Type B pancreatic cell (in vitro differentiated cells): ENCODE results near the gene POLR3A. TPM values are rescaled to one million over a fixed set of nuclear protein-coding genes. Genes with fewer than 3 reads are reported as not detected.

Experiments
- DNase-seq: peaks from one replicate; pipeline ENCODE4 v3.0.0; 2021; ENCODE audit warnings: mixed read lengths; ENCODE audit not compliant: unreplicated experiment; ENCODE audit errors: extremely low spot score
- H3K27ac Mint-ChIP-seq: 2 replicates; pipeline ENCODE4 v1.8.0; 2021; ENCODE audit warnings: mild to moderate bottlenecking, mixed read lengths
- H3K27me3 Mint-ChIP-seq: 2 replicates; pipeline ENCODE4 v1.8.0; 2021; ENCODE audit warnings: mixed read lengths
- H3K36me3 Mint-ChIP-seq: 2 replicates; pipeline ENCODE4 v1.8.0; 2021; ENCODE audit warnings: mixed read lengths
- H3K4me1 Mint-ChIP-seq: one replicate; pipeline ENCODE4 v1.8.0; 2021; ENCODE audit warnings: mixed read lengths; ENCODE audit not compliant: unreplicated experiment
- H3K4me3 Mint-ChIP-seq: 2 replicates; pipeline ENCODE4 v1.8.0; 2021; ENCODE audit warnings: mild to moderate bottlenecking, mixed read lengths
- H3K9me3 Mint-ChIP-seq: 2 replicates; pipeline ENCODE4 v1.8.0; 2021; ENCODE audit warnings: mixed read lengths
- CTCF ChIP-seq: fragments of 200-600 bp; sonication (generic); conservative IDR thresholded peaks from 2 replicates; pipeline ENCODE4 v1.5.0; 2021; ENCODE audit warnings: antibody characterized with exemption, mild to moderate bottlenecking
- total RNA-seq: library from RNA; stranded (reverse); gene quantifications from 2 replicates; pipeline ENCODE4 v1.2.1, GENCODE V29; 2021; ENCODE audit warnings: low replicate concordance

Gene POLR3A
- total RNA-seq, 1 donor from 2014 or later: 23.8 TPM

- peaks cover 8% of the 10 kb centered on the region for H3K36me3 Mint-ChIP-seq
- peaks cover 44% of the 10 kb centered on the region for H3K4me1 Mint-ChIP-seq
Observed at GRCh38 chr10:77922566-77923179, 106.6 kb downstream of the POLR3A start.

DNA sequence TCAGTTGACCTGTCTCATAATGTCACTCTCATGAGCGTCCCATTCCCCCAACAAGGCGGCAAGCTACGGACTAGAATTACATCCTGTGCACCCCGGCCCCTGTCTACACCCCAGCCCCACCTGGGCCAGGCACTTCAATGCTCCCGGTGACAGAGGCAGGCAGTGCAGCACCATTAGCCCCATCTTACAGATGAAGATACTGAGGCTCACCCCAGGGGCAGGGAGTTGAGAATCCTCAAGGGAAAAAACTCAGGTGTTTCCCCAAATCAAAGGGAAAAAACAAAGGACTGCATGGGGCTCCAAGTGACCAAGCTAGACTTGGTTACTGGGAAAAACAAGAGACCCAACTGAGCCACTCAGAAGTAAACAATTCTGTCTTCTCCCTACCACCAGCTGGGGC is 107.3 kb downstream of the POLR3A start:
- no peak overlapping the region for H3K4me3 Mint-ChIP-seq
- H3K27ac Mint-ChIP-seq: no peak overlapping the region
- H3K9me3 Mint-ChIP-seq: no peaks in the 10 kb centered on the region

More at GRCh38 chr10:77922566-77923179, 106.6 kb downstream of the POLR3A start:
- DNase-seq: no peak
- no peak overlapping the region for H3K27ac Mint-ChIP-seq
- H3K9me3 Mint-ChIP-seq: no peaks in the 10 kb centered on the region
- H3K4me3 Mint-ChIP-seq: no peak overlapping the region
- no peaks in the 10 kb centered on the region for H3K27me3 Mint-ChIP-seq
- TF ChIP-seq CTCF: no peak

DNA sequence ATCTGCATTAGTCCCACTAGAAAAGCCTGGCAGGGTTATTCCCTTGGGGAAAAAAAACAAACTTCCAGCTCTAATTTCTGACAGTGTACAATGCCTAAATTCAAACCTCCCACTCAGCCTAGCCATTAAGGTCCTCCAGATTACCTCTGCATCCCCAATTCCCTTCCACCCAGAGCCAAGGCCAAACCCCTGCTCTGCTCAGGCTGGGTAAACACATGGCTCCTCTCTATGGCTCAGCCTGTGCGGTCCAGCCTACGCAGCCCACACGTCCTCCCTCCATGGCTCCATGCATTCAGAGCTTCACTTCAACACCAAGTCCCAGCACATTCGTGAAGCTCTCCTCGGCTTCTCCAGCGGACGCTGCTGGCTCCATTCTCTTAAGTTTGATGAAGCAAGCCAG is 107.9 kb downstream of the POLR3A start:
- H3K27ac Mint-ChIP-seq: peak overlapping the region; percentile 39
- H3K27me3 Mint-ChIP-seq: no peaks in the 10 kb centered on the region
- no peaks in the 10 kb centered on the region for H3K9me3 Mint-ChIP-seq
- peaks cover 8% of the 10 kb centered on the region for H3K36me3 Mint-ChIP-seq
- TF ChIP-seq CTCF: no peak
- H3K4me3 Mint-ChIP-seq: no peak overlapping the region
- no peak for DNase-seq
- peaks cover 39% of the 10 kb centered on the region for H3K4me1 Mint-ChIP-seq

More for the DNA sequence above, 107.3 kb downstream of the POLR3A start:
- Mint-ChIP-seq H3K4me1 (peaks cover 39% of the 10 kb centered on the region), H3K27me3 (no peaks in the 10 kb centered on the region), H3K36me3 (peaks cover 8% of the 10 kb centered on the region)
- DNase-seq: no peak
- no peak for TF ChIP-seq CTCF

DNA sequence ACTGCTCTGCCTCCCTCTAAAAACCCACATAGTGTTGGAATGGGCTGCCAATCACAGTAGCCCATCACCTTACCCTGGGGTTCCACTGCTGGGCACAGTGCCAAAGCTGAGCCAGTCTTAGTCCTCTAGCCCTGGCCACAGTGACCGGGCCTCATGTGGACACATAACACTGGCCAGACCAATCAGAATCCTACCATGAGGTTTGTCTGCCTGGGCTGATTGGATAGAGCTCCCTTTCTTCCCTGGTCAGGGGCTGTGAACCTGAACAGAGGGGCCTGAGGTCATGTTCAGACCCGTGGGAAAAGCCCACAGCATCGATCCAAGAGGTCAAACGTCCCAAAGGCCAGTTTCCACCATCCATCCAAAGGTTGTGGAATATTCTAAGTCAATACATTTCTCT is 108.8 kb downstream of the POLR3A start:
- H3K27ac Mint-ChIP-seq: no peak overlapping the region
- no peaks in the 10 kb centered on the region for H3K9me3 Mint-ChIP-seq
- no peaks in the 10 kb centered on the region for H3K27me3 Mint-ChIP-seq
- no peak for TF ChIP-seq CTCF
- H3K36me3 Mint-ChIP-seq: peaks cover 8% of the 10 kb centered on the region
- DNase-seq: no peak
- H3K4me1 Mint-ChIP-seq: peaks cover 39% of the 10 kb centered on the region
- no peak overlapping the region for H3K4me3 Mint-ChIP-seq

DNA sequence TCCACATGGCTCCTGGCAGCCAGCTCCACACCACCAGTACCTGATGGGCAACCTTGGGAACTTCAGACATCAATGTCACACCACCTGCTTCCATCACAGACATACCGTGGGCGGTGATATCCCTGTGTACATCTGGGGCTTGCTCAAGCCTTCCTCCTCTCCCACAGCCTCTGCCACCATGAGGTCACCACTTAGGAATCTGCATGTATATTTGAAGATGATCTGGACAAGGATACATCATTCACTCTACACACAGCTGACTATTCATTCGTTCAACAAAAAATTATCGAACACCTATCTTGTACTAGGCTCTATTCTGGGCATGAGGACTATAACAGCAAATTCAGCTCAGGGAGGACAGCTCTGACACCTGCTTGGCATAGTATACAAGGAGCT is 109.6 kb downstream of the POLR3A start:
- Mint-ChIP-seq H3K27me3 (no peaks in the 10 kb centered on the region), H3K9me3 (no peaks in the 10 kb centered on the region), H3K4me3 (no peak overlapping the region), H3K4me1 (peaks cover 35% of the 10 kb centered on the region), H3K27ac (peak overlapping the region; percentile 9), H3K36me3 (peaks cover 8% of the 10 kb centered on the region)
- DNase-seq: no peak
- no peak for TF ChIP-seq CTCF

Other genes with a start within 250 kb of the POLR3A start
- gene DLG5, start 102.8 kb downstream of the POLR3A start, total RNA-seq: 57.4 and 80.0 TPM in 2 replicates
- 1,810 and 1,836 TPM in 2 replicates for gene RPS24, start 4.3 kb upstream of the POLR3A start, total RNA-seq